Measurements from ENCODE around the gene DLX5. TPM values are rescaled to one million over a fixed set of nuclear protein-coding genes. Genes with fewer than 3 reads are reported as not detected.

The DLX5 gene
- total and polyA plus RNA-seq, 9 of the 15 experiments (the other 6 are each of a cell fraction or from before 2014, with no cell fraction given), result not detected

- Histone ChIP-seq H3K4me2 (ENCODE audit: insufficient read depth, low read length) (no peak overlapping the region), H4K20me1 (replicated peaks; ENCODE audit: control insufficient read depth, insufficient read depth, low read length) (no peaks in the 10 kb centered on the region), H3K27me3 (ENCODE audit: control insufficient read depth in 2 of 2, insufficient read depth in 2 of 2, low read length in 2 of 2) (peaks cover 67 to 70% of the 10 kb centered on the region in 2 experiments), H3K4me3 (no peak overlapping the region), H3K27ac (ENCODE audit: extremely low read depth, low read depth, low read length) (no peak overlapping the region), H3K9ac (ENCODE audit: insufficient read depth in 1 of 2, low read depth in 2 of 2, low read length in 2 of 2) (no peak overlapping the region), H3K9me3 (replicated peaks; ENCODE audit: control insufficient read depth, insufficient read depth, low read depth, low read length) (no peaks in the 10 kb centered on the region), H3K4me1 (replicated peaks in 1 of 2; ENCODE audit: control insufficient read depth in 2 of 2, insufficient read depth in 2 of 2, low read length in 2 of 2) (no peaks in the 10 kb centered on the region; a peak in 1 of 5 replicates), H3K79me2 (ENCODE audit: control insufficient read depth, insufficient read depth, low read length) (no peaks in the 10 kb centered on the region), H3K36me3 (ENCODE audit: control insufficient read depth, insufficient read depth, low read length) (no peaks in the 10 kb centered on the region), H2AFZ (ENCODE audit: low read depth, low read length) (no peak overlapping the region), H3K9me1 (ENCODE audit: control insufficient read depth, insufficient read depth, low read length) (no peaks in the 10 kb centered on the region)
- in situ Hi-C loops (cut with MboI) (no loop called here), intact Hi-C loops (cut with micrococcal nuclease) (no loop called here)
- FAIRE-seq (no peak), ATAC-seq (no peak), DNase-seq (ENCODE audit: extremely low read depth in 1 of 4, low spot score in 3 of 4) (no peak)
- ChIA-PET POLR2A (no interaction called here), CTCF (ENCODE audit: low intra/inter-chr PET ratio) (no interaction called here)
- no TSS peak for BruUV-seq (replicated peaks)
- 2% methylated on average over 11 of the region's 11 CpGs for WGBS (ENCODE audit: insufficient coverage, low coverage, missing lambda C conversion rate)
- TF ChIP-seq SUPT5H (IDR thresholded peaks at IDR 0.05) (no peak), GABPB1 (CRISPR knock-in tag; IDR thresholded peaks at IDR 0.05) (no peak), PTRF (tag; IDR thresholded peaks at IDR 0.05) (no peak), CREB3 (tag; conservative IDR thresholded peaks at IDR 0.05; ENCODE audit: low read depth) (no peak), PKNOX1 (IDR thresholded peaks at IDR 0.05) (no peak), SRSF9 (IDR thresholded peaks at IDR 0.05; ENCODE audit: borderline replicate concordance, low read depth, low read length) (no peak), CREB1 (IDR thresholded peaks at IDR 0.05) (no peak), CREB1 (CRISPR knock-in tag; IDR thresholded peaks at IDR 0.05) (no peak), BRCA1 (IDR thresholded peaks at IDR 0.05) (no peak), BRCA1 (CRISPR knock-in tag; IDR thresholded peaks at IDR 0.05) (no peak), TAF15 (IDR thresholded peaks at IDR 0.05; ENCODE audit: low read depth, low read length) (no peak), SMARCA4 (IDR thresholded peaks at IDR 0.05) (no peak), NKRF (IDR thresholded peaks at IDR 0.05; ENCODE audit: borderline replicate concordance) (no peak), ZNF217 (CRISPR knock-in tag; IDR thresholded peaks at IDR 0.05) (no peak), LCOR (CRISPR knock-in tag; IDR thresholded peaks at IDR 0.05) (no peak), UBTF (IDR thresholded peaks at IDR 0.05; ENCODE audit: borderline replicate concordance in 1 of 2, low read depth in 2 of 2, low read length in 2 of 2) (no peak), CBX1 (IDR thresholded peaks at IDR 0.05; ENCODE audit: low read depth) (no peak), SNIP1 (IDR thresholded peaks at IDR 0.05; ENCODE audit: low read depth) (no peak), ZNF551 (CRISPR knock-in tag; IDR thresholded peaks at IDR 0.05) (no peak)
These were observed 26.3 kb downstream of the DLX5 start for GRCh38 chr7:96998333-96998732.

Data from K562 (cell line).